ENCODE data around the gene FAM227A.

FAM227A gene

GRCh38 chr22:38641476-38642040 lies 14.6 kb downstream of the FAM227A start:
- no peak for DNase-seq (ENCODE audit: low read depth)
- TF ChIP-seq, protein P1, sequence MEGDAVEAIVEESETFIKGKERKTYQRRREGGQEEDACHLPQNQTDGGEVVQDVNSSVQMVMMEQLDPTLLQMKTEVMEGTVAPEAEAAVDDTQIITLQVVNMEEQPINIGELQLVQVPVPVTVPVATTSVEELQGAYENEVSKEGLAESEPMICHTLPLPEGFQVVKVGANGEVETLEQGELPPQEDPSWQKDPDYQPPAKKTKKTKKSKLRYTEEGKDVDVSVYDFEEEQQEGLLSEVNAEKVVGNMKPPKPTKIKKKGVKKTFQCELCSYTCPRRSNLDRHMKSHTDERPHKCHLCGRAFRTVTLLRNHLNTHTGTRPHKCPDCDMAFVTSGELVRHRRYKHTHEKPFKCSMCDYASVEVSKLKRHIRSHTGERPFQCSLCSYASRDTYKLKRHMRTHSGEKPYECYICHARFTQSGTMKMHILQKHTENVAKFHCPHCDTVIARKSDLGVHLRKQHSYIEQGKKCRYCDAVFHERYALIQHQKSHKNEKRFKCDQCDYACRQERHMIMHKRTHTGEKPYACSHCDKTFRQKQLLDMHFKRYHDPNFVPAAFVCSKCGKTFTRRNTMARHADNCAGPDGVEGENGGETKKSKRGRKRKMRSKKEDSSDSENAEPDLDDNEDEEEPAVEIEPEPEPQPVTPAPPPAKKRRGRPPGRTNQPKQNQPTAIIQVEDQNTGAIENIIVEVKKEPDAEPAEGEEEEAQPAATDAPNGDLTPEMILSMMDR (conservative IDR thresholded peaks at IDR 0.05; ENCODE audit: low read length), result no peak
- H3K4me3 ChIP-seq (ENCODE audit: low read length), result no peak overlapping the region

GRCh38 chr22:38638728-38639127 lies 17.5 kb downstream of the FAM227A start:
- no peak overlapping the region for H3K4me3 ChIP-seq (ENCODE audit: low read length)
- TF ChIP-seq, protein P1 (conservative IDR thresholded peaks at IDR 0.05; ENCODE audit: low read length), result no peak
- DNase-seq (ENCODE audit: low read depth), result no peak

DNA sequence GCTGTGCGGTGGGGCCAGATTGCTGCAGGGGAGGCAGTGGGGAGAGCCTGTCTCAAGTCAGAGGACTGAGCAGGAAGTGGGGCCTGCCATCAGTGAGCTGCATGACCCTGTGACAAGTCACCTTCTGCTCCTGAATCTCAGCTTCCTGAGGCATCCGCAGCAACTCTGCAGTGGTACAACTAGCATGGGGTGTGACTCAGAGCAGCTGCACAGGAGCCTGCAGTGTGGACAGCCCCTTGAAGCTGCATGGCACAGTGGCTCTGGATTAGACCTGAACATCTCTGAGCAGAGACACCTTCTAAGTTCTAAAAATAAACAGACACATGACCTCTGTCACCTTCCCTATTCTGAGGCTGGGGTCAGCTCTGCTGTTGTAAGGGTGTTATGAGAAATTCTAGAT lies 18.0 kb downstream of the FAM227A start:
- TF ChIP-seq, protein P1 (conservative IDR thresholded peaks at IDR 0.05; ENCODE audit: low read length), result no peak
- DNase-seq (ENCODE audit: low read depth), result no peak

GRCh38 chr22:38632528-38632927 lies 23.7 kb downstream of the FAM227A start:
- no peak overlapping the region for H3K4me3 ChIP-seq (ENCODE audit: low read length)
- no peak for DNase-seq (ENCODE audit: low read depth)
- TF ChIP-seq, protein P1 (conservative IDR thresholded peaks at IDR 0.05; ENCODE audit: low read length), result no peak

More for the DNA sequence above, 18.0 kb downstream of the FAM227A start:
- H3K4me3 ChIP-seq (ENCODE audit: low read length), result no peak overlapping the region

DNA sequence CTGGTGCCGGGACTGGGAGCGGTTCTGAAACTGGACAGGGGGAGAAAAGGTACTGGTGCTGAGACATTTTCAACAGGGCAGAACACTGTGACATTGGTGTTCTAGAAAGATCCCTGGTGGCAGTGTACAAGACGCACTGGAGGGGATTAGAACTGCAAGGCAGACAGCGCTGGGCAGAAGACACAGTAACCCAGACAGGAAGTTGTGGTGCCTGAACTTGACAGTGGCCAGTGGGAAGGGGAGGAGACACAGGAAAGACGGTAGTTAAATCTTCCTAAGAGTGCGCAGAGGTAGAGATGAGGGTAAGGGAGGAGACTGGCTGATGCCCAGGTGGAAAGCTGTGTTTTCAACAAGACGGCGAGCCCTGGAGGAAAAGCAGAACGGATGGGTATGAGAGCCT lies 24.5 kb downstream of the FAM227A start:
- DNase-seq (ENCODE audit: low read depth), result no peak
- TF ChIP-seq, protein P1 (conservative IDR thresholded peaks at IDR 0.05; ENCODE audit: low read length), result no peak
- no peak overlapping the region for H3K4me3 ChIP-seq (ENCODE audit: low read length)

DNA sequence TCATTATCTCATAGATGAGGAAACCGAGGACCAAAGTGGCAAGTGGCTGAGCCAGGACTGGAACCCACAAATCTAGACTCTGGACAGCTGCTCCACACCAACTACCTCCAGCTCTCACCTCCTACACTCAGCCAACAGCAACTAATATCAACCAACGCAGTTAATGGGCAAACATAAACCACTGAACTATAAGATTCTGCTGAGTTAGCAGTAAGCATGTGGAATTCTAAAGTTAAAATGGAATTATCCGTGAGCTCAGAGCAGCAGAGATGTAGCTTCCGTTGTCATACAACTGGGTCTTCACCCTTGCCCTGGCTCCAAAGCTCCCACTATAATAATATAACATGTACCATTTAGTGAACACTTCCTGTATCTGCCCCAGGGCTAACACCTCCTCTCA lies 27.1 kb downstream of the FAM227A start:
- no peak for DNase-seq (ENCODE audit: low read depth)
- TF ChIP-seq, protein P1 (conservative IDR thresholded peaks at IDR 0.05; ENCODE audit: low read length), result no peak
- no peak overlapping the region for H3K4me3 ChIP-seq (ENCODE audit: low read length)

GRCh38 chr22:38628444-38628843 lies 27.7 kb downstream of the FAM227A start:
- TF ChIP-seq, protein P1 (conservative IDR thresholded peaks at IDR 0.05; ENCODE audit: low read length), result no peak
- DNase-seq (ENCODE audit: low read depth), result no peak
- no peak overlapping the region for H3K4me3 ChIP-seq (ENCODE audit: low read length)

All from AG10803 (cell line).